ENCODE data around the gene SLC10A6.

- TF ChIP-seq CTCF (IDR thresholded peaks at IDR 0.05): no peak
- no peak for TF ChIP-seq POLR2A (IDR thresholded peaks at IDR 0.05; ENCODE audit: low read length)
- no peak for TF ChIP-seq RFX5 (IDR thresholded peaks at IDR 0.05)
- no peak for TF ChIP-seq MAX (IDR thresholded peaks at IDR 0.05)
- TF ChIP-seq NPAS2 (CRISPR knock-in tag; IDR thresholded peaks at IDR 0.05; ENCODE audit: borderline replicate concordance): no peak
- no peak for TF ChIP-seq RAD21 (conservative IDR thresholded peaks at IDR 0.05 in 1 of 2, IDR thresholded peaks at IDR 0.05 in 1 of 2)
- TF ChIP-seq PHF8 (IDR thresholded peaks at IDR 0.05; ENCODE audit: borderline replicate concordance, low read depth): no peak
- TF ChIP-seq ELK1 (IDR thresholded peaks at IDR 0.05; ENCODE audit: low read depth, low read length): no peak
- TF ChIP-seq CHD2 (IDR thresholded peaks at IDR 0.05; ENCODE audit: low read length, partially characterized antibody): no peak
Measured at GRCh38 chr4:86848732-86849619, at the start of gene SLC10A6.
